Measurements from ENCODE around the gene SELENOV. TPM values are rescaled to one million over a fixed set of nuclear protein-coding genes. Genes with fewer than 3 reads are reported as not detected.

SELENOV gene
- total RNA-seq, 6 donors from 2014 or later, result not detected

DNA sequence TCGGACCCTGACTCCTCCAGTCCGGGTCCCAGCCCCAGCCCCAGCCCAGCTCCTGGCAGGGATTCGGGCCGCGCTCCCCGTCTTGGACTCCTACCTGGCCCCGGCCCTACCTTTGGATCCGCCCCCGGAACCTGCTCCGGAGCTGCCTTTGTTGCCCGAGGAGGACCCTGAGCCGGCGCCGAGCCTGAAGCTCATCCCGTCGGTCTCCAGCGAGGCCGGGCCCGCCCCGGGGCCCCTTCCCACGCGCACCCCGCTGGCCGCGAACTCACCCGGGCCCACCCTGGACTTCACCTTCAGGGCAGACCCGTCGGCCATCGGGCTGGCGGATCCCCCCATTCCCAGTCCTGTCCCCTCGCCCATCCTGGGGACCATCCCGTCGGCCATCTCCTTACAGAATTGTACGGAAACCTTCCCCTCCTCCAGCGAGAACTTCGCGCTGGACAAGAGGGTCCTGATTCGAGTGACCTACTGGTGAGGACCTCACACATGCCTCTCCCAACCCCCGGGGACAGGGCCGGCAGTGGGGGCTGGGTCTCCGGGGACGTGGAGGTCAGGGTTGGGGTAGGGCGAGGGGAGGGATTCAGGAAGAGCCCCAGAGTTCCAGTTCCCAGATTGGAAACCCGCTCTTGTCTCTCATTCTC, 732 bp downstream of the SELENOV start:
- Histone ChIP-seq H3K4me1 (peaks cover 9 to 18% (median 12%) of the 10 kb centered on the region in 4 donors), H3K4me3 (peak overlapping the region in 3 of 4 donors; percentile 6 to 36 (median 19)), H3K27ac (no peak overlapping the region), H3K9me3 (no peaks in the 10 kb centered on the region), H3K36me3 (no peaks in the 10 kb centered on the region), H3K27me3 (peaks cover 0 to 29% (median 16%) of the 10 kb centered on the region in 4 donors)
- DNase-seq, result peak in 1 of 2 donors; percentile 81
- WGBS, 2 donors, result 3 to 4% methylated on average over 5 to 22 of the region's 44 CpGs
- ATAC-seq (ENCODE audit: low FRiP score in 2 of 2), result peak in 1 of 2 donors; percentile 38
- TF ChIP-seq POLR2AphosphoS5 (IDR thresholded peaks at IDR 0.05), result no peak
- no peak for TF ChIP-seq POLR2A (IDR thresholded peaks at IDR 0.05)
- TF ChIP-seq, protein P1, sequence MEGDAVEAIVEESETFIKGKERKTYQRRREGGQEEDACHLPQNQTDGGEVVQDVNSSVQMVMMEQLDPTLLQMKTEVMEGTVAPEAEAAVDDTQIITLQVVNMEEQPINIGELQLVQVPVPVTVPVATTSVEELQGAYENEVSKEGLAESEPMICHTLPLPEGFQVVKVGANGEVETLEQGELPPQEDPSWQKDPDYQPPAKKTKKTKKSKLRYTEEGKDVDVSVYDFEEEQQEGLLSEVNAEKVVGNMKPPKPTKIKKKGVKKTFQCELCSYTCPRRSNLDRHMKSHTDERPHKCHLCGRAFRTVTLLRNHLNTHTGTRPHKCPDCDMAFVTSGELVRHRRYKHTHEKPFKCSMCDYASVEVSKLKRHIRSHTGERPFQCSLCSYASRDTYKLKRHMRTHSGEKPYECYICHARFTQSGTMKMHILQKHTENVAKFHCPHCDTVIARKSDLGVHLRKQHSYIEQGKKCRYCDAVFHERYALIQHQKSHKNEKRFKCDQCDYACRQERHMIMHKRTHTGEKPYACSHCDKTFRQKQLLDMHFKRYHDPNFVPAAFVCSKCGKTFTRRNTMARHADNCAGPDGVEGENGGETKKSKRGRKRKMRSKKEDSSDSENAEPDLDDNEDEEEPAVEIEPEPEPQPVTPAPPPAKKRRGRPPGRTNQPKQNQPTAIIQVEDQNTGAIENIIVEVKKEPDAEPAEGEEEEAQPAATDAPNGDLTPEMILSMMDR (IDR thresholded peaks at IDR 0.05), result no peak
- TF ChIP-seq EP300 (IDR thresholded peaks at IDR 0.05), result no peak

GRCh38 chr19:39516270-39516669, 1.3 kb downstream of the SELENOV start:
- Histone ChIP-seq H3K4me1 (peaks cover 9 to 18% (median 12%) of the 10 kb centered on the region in 4 donors), H3K4me3 (no peak overlapping the region), H3K9me3 (no peaks in the 10 kb centered on the region), H3K27ac (no peak overlapping the region), H3K36me3 (no peaks in the 10 kb centered on the region), H3K27me3 (peaks cover 0 to 29% (median 16%) of the 10 kb centered on the region in 4 donors)
- DNase-seq, result no peak
- WGBS, 2 donors, result 41 to 50% methylated on average over 6 of the region's 6 CpGs
- ATAC-seq (ENCODE audit: low FRiP score in 2 of 2), result peak in 1 of 2 donors; percentile 15
- TF ChIP-seq EP300 (IDR thresholded peaks at IDR 0.05), result no peak
- TF ChIP-seq, protein P1 (IDR thresholded peaks at IDR 0.05), result no peak
- no peak for TF ChIP-seq POLR2AphosphoS5 (IDR thresholded peaks at IDR 0.05)
- no peak for TF ChIP-seq POLR2A (IDR thresholded peaks at IDR 0.05)

DNA sequence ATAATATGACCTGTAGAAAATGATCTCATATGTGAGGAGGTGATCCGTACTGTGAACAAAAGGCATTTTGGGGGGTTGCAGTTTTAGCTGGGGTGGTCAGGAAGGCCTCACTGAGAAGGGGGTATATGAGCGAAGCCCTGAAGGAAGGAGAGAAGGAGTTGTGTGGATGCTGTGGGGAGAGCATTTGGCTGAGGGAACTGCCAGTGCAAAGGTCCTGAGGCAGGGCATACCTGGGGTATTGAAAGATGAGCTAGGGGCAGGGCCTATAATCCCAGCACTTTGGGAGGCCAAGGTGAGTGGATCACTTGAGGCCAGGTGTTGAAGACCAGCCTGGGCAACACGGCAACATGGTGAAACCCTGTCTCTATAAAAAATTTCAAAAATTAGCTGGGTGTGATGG, 2.5 kb downstream of the SELENOV start:
- Histone ChIP-seq H3K4me3 (no peak overlapping the region), H3K27me3 (peaks cover 0 to 29% (median 16%) of the 10 kb centered on the region in 4 donors), H3K9me3 (no peaks in the 10 kb centered on the region), H3K4me1 (peaks cover 9 to 18% (median 12%) of the 10 kb centered on the region in 4 donors), H3K36me3 (no peaks in the 10 kb centered on the region), H3K27ac (no peak overlapping the region)
- no peak for DNase-seq
- 79 to 87% methylated on average over 3 of the region's 3 CpGs for WGBS, 2 donors
- no peak for ATAC-seq (ENCODE audit: low FRiP score in 2 of 2)
- TF ChIP-seq POLR2AphosphoS5 (IDR thresholded peaks at IDR 0.05) (no peak), EP300 (IDR thresholded peaks at IDR 0.05) (no peak), POLR2A (IDR thresholded peaks at IDR 0.05) (no peak)
- TF ChIP-seq, protein P1 (IDR thresholded peaks at IDR 0.05), result no peak

DNA sequence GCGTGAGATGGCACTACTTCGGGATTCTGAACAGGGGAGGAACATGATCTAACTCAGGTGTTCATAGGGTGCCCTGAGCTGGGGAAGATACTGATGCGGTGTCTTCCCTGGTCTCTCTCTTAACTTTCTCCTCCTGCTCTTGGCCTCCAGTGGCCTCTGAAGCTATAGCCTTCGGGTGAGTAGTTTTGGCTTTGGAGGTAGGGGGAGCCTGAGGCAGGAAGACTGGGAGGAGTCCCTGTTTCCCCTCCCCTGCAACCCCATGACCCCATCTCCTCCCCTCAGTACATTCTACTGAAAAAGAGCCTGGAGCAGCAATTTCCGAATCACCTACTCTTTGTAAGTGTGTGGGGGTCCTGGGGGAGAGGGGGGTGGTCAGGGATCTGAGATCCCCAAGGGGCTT, 3.5 kb downstream of the SELENOV start:
- ATAC-seq (ENCODE audit: low FRiP score in 2 of 2), result no peak
- TF ChIP-seq POLR2AphosphoS5 (IDR thresholded peaks at IDR 0.05), result no peak
- no peak for TF ChIP-seq POLR2A (IDR thresholded peaks at IDR 0.05)
- TF ChIP-seq EP300 (IDR thresholded peaks at IDR 0.05), result no peak
- TF ChIP-seq, protein P1 (IDR thresholded peaks at IDR 0.05), result no peak
- H3K27ac ChIP-seq, result no peak overlapping the region
- no peak overlapping the region for H3K4me3 ChIP-seq
- H3K9me3 ChIP-seq, result no peaks in the 10 kb centered on the region
- H3K36me3 ChIP-seq, result no peaks in the 10 kb centered on the region
- DNase-seq, result no peak
- H3K4me1 ChIP-seq, result peaks cover 9 to 18% (median 12%) of the 10 kb centered on the region in 4 donors
- WGBS, 2 donors, result 57 to 62% methylated on average over 5 of the region's 5 CpGs
- H3K27me3 ChIP-seq, result peaks cover 0 to 29% (median 16%) of the 10 kb centered on the region in 4 donors

GRCh38 chr19:39518975-39519374, 4.0 kb downstream of the SELENOV start:
- H3K27ac ChIP-seq, result no peak overlapping the region
- no peak for ATAC-seq (ENCODE audit: low FRiP score in 2 of 2)
- H3K27me3 ChIP-seq, result peaks cover 0 to 25% (median 16%) of the 10 kb centered on the region in 4 donors
- WGBS, 2 donors, result 61 to 72% methylated on average over 9 of the region's 9 CpGs
- H3K36me3 ChIP-seq, result no peaks in the 10 kb centered on the region
- H3K9me3 ChIP-seq, result no peaks in the 10 kb centered on the region
- H3K4me3 ChIP-seq, result no peak overlapping the region
- H3K4me1 ChIP-seq, result peaks cover 9 to 18% (median 12%) of the 10 kb centered on the region in 4 donors
- DNase-seq, result no peak
- TF ChIP-seq EP300 (IDR thresholded peaks at IDR 0.05), result no peak
- TF ChIP-seq POLR2A (IDR thresholded peaks at IDR 0.05), result no peak
- no peak for TF ChIP-seq POLR2AphosphoS5 (IDR thresholded peaks at IDR 0.05)
- TF ChIP-seq, protein P1 (IDR thresholded peaks at IDR 0.05), result no peak
